DND-41 (cell line): ENCODE data around the gene TPRN.

ENCODE experiments used
- ATAC-seq: fragments of 200-7000 bp; cut with Tn5 transposase; 3 replicates; pipeline ENCODE4 v1.9.1; 2021; ENCODE audit warnings: low read depth; ENCODE audit not compliant: insufficient read depth
- DNase-seq: peaks from one replicate; pipeline ENCODE4 v3.0.0-alpha.2; 2020
- H2AFZ ChIP-seq: 2 replicates; pipeline ENCODE4 v1.6.0; 2012; ENCODE audit warnings: low read depth, low read length
- H3K27ac ChIP-seq: 2 replicates; pipeline ENCODE4 v1.5.1; 2012; ENCODE audit warnings: low read length, inconsistent platforms
- H3K27me3 ChIP-seq: fragments of 200-600 bp; sonication (generic); 2 replicates; pipeline ENCODE4 v1.6.0; 2012; ENCODE audit warnings: low read length, mild to moderate bottlenecking, inconsistent platforms; ENCODE audit not compliant: insufficient read depth, poor library complexity
- H3K36me3 ChIP-seq: 2 replicates; pipeline ENCODE4 v1.5.1; 2012; ENCODE audit warnings: low read length, inconsistent platforms; ENCODE audit not compliant: insufficient read depth
- H3K4me1 ChIP-seq: 2 replicates; pipeline ENCODE4 v1.5.1; 2012; ENCODE audit warnings: mild to moderate bottlenecking, low read length; ENCODE audit not compliant: insufficient read depth
- H3K4me2 ChIP-seq: 2 replicates; pipeline ENCODE4 v1.6.0; 2012; ENCODE audit warnings: mild to moderate bottlenecking, moderate library complexity, low read length, inconsistent platforms; ENCODE audit not compliant: insufficient read depth
- H3K4me3 ChIP-seq, 2 experiments: fragments of 200-600 bp in 1 of 2; shearing (Covaris generic) in 1 of 2; 2 replicates each; pipeline ENCODE4 v1.5.1; 2012 to 2016; ENCODE audit warnings: inconsistent platforms in 2 of 2, low read length in 2 of 2, mild to moderate bottlenecking in 2 of 2, low read depth in 1 of 2, moderate library complexity in 1 of 2
- H3K79me2 ChIP-seq: 2 replicates; pipeline ENCODE4 v1.6.0; 2012; ENCODE audit warnings: low read length, inconsistent platforms; ENCODE audit not compliant: insufficient read depth
- H3K9ac ChIP-seq: 2 replicates; pipeline ENCODE4 v1.6.0; 2012; ENCODE audit warnings: low read depth, mild to moderate bottlenecking, inconsistent platforms, low read length, moderate library complexity
- H3K9me3 ChIP-seq: 2 replicates; pipeline ENCODE4 v1.5.1; 2012; ENCODE audit warnings: low read length, moderate library complexity, mild to moderate bottlenecking, inconsistent platforms; ENCODE audit not compliant: insufficient read depth, severe bottlenecking
- H4K20me1 ChIP-seq: 2 replicates; pipeline ENCODE4 v1.6.0; 2012; ENCODE audit warnings: low read length; ENCODE audit not compliant: insufficient read depth
- EZH2 ChIP-seq: IDR thresholded peaks from 3 replicates; pipeline ENCODE4 v1.6.1; 2012; ENCODE audit warnings: borderline replicate concordance, low read depth, mild to moderate bottlenecking, moderate library complexity, low read length, inconsistent platforms; ENCODE audit not compliant: severe bottlenecking
- TF ChIP-seq, protein P1 (sequence below): IDR thresholded peaks from 2 replicates; pipeline ENCODE4 v1.5.1; 2012; ENCODE audit warnings: borderline replicate concordance, low read length, moderate library complexity, mild to moderate bottlenecking; ENCODE audit not compliant: poor library complexity, severe bottlenecking; ENCODE audit errors: extremely low read depth

Gene TPRN

DNA sequence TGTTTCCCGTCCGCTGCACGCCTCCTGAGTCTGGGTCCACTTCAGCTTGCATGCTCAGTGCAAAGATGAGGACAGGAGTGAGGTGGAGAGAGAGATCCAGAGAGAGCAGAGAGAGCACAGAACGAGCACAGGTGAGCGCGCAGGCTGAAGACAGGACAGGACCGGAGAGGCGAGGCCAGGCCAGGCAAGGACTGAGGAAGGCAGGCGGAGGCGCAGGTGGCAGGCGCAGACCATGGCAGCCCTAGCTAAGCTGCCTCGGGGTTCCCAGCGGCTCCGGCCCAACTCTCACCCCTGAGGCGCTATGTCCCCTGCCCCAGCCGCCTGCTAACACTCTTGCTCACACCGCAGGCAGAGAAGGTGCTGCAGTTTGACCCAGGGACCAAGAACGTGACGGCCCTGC lies 51.9 kb downstream of the TPRN start:
- Histone ChIP-seq H3K4me3 (no peak overlapping the region), H3K4me1 (no peaks in the 10 kb centered on the region), H3K36me3 (no peaks in the 10 kb centered on the region), H3K9ac (no peak overlapping the region), H3K27me3 (no peaks in the 10 kb centered on the region), H4K20me1 (no peaks in the 10 kb centered on the region), H3K79me2 (no peaks in the 10 kb centered on the region), H3K4me2 (no peak overlapping the region), H2AFZ (no peak overlapping the region), H3K9me3 (no peaks in the 10 kb centered on the region), H3K27ac (no peak overlapping the region)
- no peak for DNase-seq
- no peak for TF ChIP-seq EZH2
- TF ChIP-seq, protein P1, sequence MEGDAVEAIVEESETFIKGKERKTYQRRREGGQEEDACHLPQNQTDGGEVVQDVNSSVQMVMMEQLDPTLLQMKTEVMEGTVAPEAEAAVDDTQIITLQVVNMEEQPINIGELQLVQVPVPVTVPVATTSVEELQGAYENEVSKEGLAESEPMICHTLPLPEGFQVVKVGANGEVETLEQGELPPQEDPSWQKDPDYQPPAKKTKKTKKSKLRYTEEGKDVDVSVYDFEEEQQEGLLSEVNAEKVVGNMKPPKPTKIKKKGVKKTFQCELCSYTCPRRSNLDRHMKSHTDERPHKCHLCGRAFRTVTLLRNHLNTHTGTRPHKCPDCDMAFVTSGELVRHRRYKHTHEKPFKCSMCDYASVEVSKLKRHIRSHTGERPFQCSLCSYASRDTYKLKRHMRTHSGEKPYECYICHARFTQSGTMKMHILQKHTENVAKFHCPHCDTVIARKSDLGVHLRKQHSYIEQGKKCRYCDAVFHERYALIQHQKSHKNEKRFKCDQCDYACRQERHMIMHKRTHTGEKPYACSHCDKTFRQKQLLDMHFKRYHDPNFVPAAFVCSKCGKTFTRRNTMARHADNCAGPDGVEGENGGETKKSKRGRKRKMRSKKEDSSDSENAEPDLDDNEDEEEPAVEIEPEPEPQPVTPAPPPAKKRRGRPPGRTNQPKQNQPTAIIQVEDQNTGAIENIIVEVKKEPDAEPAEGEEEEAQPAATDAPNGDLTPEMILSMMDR, result no peak
- ATAC-seq, result no peak

DNA sequence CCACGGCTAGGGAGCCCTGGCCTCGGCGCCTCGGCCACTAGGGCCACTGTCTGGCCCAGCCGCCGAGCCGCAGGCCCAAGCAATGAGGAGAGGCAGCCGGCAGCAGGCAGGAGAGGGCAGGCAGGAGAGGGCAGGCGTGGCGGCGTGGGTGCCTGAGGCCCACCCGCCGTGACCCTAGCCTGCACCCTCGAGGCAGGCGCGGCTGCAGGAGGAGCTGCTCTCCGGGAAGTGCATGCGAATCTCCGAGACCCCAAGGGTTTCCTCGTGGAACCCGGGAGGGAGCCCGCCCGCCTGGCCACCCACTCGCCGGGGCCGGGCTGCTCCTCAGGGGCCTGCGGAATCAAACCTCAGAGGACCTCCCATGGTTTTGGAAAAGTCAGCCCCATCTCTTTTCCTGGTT lies 52.3 kb downstream of the TPRN start:
- H3K9me3 ChIP-seq, result no peaks in the 10 kb centered on the region
- H4K20me1 ChIP-seq, result no peaks in the 10 kb centered on the region
- DNase-seq, result no peak
- TF ChIP-seq EZH2, result no peak
- TF ChIP-seq, protein P1, result no peak
- no peaks in the 10 kb centered on the region for H3K4me1 ChIP-seq
- no peak for ATAC-seq
- H3K79me2 ChIP-seq, result no peaks in the 10 kb centered on the region
- no peak overlapping the region for H3K27ac ChIP-seq
- no peak overlapping the region for H3K9ac ChIP-seq
- no peak overlapping the region for H3K4me2 ChIP-seq
- no peak overlapping the region for H2AFZ ChIP-seq
- H3K27me3 ChIP-seq, result no peaks in the 10 kb centered on the region
- no peak overlapping the region for H3K4me3 ChIP-seq
- no peaks in the 10 kb centered on the region for H3K36me3 ChIP-seq

DNA sequence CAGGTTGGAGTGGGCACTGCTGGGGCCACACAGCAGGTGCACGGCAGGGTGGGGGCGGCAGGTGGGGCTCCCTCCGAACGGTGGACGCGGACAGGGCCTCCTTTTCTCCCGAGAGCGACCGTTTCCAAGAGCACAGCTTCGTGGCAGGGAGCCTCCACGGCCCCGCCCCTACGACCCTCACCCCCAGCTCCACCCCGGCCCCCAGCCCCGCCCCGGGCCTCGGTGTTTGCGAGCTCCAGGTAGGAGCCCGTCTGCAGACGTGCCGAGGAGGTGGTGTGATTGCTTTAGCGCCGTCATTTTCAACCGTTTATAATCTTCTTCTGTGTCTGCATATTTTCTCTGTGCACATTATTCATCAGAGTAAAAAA lies 52.8 kb downstream of the TPRN start:
- ATAC-seq (no peak), DNase-seq (no peak)
- Histone ChIP-seq H3K79me2 (no peaks in the 10 kb centered on the region), H3K27ac (no peak overlapping the region), H3K27me3 (no peaks in the 10 kb centered on the region), H4K20me1 (no peaks in the 10 kb centered on the region), H3K36me3 (no peaks in the 10 kb centered on the region), H3K4me1 (no peaks in the 10 kb centered on the region), H3K9ac (no peak overlapping the region), H2AFZ (no peak overlapping the region), H3K4me2 (no peak overlapping the region), H3K4me3 (no peak overlapping the region), H3K9me3 (no peaks in the 10 kb centered on the region)
- TF ChIP-seq, protein P1, result no peak
- TF ChIP-seq EZH2, result no peak

DNA sequence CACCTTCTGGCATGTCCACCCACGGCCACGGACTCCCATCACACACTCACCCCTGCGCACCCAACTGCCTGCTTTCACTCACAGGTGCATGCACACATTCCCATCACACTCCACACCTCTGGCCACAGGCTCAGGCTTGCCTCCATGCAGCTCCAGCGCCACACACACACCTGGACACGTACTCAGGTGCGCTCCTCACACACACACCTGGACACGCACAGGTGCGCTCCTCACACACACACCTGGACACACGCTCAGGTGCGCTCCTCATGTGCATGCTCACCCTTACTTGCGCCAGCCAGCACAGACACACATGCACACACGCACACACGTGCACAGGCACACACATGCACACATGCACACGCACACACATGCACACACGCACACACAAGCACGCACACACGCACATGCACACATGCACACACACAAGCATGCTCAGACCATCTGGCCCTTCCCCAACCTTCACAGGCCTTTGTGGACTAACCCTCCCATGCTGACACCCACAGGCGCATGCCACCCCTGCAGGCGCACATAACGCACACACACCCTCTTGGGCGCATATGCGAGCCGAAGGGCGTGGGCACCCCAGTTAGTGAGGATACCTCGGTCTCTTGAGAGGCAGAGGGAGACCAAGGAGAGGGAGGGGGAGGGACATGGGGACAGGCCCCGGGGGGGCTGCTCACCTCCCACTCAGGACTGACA lies 53.3 kb downstream of the TPRN start:
- H3K4me1 ChIP-seq, result no peaks in the 10 kb centered on the region
- no peaks in the 10 kb centered on the region for H3K79me2 ChIP-seq
- H3K27ac ChIP-seq, result no peak overlapping the region
- no peaks in the 10 kb centered on the region for H3K9me3 ChIP-seq
- no peak for ATAC-seq
- peaks cover 1% of the 10 kb centered on the region; the same call in 1 of the 2 replicates for H4K20me1 ChIP-seq
- no peak overlapping the region for H2AFZ ChIP-seq
- no peaks in the 10 kb centered on the region for H3K36me3 ChIP-seq
- H3K27me3 ChIP-seq, result no peaks in the 10 kb centered on the region
- H3K9ac ChIP-seq, result no peak overlapping the region
- TF ChIP-seq, protein P1, result no peak
- TF ChIP-seq EZH2, result no peak
- DNase-seq, result no peak
- H3K4me2 ChIP-seq, result no peak overlapping the region
- no peak overlapping the region for H3K4me3 ChIP-seq
